ENCODE data around the gene CD27. TPM values are rescaled to one million over a fixed set of nuclear protein-coding genes. Genes with fewer than 3 reads are reported as not detected.
A peak's percentile ranks its signal among the peaks of the same experiment; 100 is the strongest.

The CD27 gene
- total RNA-seq, 1 donor from 2014 or later: 0.94 TPM

DNA sequence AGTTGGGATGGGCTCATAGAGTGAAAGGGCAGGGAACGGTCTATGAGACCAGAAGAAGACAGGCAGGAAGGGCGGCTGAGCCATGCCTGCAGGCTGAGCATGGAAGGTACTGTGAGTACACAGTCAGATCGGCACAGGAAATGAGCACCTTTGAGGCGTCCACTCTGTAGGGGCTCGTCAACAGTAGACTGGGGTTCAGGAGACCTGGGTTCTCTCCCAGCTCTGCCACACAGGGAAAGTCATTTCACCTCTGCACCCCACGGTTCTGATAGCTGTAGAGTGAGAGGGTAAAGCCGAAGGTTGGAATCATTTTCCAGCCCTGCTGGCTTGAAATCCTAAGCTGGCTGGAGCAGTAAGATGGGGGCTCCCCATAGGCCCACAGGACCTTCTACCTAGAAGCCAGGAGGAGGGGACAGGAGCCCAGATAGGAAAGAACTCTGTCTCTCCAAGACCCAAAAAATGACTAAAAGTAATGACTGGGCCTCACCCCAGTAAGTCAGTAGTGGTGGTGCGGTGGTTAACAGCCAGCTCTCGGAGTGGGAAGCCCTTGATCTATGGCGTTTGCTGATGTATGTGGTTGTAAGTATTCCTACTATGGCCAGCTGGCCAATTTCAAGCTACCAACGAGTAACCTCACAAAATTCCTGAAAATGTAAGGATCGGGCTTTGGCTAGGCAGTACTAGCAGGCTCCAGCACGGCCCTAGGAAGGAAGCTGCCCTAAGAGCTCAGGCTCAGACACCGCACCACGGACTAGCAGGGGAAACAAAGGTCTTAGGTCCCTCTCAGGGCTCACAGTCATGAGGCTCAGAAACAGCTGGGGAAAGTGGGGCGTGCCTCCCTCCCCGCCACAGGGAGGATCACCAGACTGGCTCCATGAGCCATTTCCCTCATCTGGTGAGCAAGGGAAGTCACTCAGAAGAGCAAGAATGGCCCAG, 10.3 kb upstream of the CD27 start:
- no peak for DNase-seq

DNA sequence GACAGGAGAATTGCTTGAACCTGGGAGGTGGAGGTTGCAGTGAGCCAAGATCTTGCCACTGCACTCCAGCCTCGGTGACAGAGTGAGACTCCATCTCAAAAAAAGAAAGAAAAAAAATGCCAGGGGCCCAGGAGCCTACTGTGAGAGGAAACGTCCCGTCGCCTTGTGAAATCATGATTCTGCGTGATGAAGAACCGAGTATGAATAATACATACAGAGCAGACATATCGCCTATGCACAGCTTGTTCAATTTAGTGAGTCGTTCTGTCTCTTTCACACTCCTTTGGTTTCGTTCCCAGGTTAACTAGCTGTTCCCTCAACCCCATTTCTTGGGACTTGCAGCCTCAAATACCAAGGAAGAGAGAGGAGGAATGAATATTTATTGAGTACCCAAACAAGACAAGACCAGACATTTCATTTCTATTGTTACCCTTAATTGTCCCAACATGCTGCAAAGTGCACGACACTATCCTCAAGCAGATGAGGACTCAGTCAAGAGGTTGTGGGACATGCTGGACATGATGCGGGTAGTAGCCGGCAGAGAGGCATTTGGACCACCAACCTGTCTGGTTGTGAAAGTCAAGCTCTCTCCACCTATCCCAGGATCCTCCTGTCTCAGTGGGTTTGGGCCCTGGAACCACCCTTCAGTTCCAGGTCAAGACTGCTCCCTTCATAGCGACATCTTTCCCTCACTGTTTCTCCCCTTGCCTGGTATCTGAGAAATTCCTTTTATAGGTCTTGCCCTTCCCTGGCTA, 8.6 kb upstream of the CD27 start:
- no peak for DNase-seq

DNA sequence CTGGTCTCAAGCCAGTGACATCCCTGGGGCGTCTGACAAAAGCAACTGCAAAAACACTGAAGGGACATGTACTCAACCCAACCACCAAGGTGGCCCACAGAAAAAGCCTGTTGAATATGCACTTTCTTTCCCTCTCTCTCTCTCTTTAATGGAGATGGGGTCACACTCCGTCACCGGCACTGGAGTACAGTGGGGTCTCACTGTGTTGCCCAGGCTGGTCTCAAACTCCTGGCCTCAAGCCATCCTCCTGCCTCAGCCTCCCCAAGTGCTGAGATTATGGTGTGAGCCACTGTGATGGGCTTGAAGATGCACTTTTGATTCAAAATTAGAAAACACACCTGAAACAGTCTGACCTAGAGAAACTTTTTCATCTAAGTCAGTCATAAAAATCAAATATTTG, 7.2 kb upstream of the CD27 start:
- DNase-seq: no peak

DNA sequence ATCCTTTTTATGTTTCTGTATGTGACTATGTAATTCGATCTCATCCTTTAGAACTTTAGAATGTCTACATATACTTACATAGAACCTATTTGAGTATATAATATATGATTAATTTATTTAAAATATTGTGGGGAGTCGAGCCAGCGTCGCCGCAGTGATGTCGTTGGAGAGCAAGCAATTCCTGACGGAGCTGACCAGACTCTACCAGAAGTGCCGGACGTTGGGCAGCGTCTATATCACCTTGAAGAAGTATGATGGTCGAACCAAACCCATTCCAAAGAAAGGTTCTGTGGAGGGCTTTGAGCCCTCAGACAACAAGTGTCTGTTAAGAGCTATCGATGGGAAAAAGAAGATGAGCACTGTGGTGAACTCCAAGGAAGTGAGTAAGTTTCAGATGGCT, 6.4 kb upstream of the CD27 start:
- no peak for DNase-seq

DNA sequence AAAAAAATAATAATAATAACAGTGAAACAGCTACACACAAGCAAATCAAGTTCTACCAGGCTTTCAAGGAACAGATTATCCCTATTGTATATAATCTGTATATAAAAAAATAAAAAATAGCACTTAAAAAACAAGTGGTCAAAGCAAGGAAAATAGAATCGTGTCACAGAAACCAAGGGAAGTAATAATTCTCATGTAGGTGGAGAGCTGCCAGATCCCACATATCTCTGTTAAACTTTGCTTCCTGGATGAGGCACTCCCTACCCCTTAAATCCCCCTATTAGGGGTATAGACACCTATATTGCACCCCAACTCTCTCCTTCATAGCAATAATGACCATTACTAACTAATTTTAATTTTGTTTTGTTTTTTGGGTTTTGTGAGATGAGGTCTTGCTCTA, 4.4 kb upstream of the CD27 start:
- no peak for DNase-seq

DNA sequence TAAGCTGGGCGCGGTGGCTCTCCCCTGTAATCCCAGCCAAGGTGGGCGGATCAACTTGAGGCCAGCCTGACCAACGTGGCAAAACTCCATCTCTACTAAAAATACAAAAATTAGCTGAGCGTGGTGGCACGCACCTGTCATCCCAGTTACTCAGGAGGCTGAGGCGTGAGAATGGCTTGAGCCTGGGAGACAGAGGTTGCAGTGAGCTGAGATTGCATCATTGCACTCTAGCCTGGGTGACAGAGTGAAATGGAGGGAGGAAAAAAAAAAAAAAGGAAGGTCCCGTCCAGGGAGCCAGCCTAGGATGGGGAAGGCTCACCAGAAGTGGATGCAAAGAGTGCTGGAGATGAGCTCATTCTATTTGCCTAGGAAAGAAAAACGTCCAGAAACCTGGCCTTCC, 1.9 kb upstream of the CD27 start:
- no peak for DNase-seq

DNA sequence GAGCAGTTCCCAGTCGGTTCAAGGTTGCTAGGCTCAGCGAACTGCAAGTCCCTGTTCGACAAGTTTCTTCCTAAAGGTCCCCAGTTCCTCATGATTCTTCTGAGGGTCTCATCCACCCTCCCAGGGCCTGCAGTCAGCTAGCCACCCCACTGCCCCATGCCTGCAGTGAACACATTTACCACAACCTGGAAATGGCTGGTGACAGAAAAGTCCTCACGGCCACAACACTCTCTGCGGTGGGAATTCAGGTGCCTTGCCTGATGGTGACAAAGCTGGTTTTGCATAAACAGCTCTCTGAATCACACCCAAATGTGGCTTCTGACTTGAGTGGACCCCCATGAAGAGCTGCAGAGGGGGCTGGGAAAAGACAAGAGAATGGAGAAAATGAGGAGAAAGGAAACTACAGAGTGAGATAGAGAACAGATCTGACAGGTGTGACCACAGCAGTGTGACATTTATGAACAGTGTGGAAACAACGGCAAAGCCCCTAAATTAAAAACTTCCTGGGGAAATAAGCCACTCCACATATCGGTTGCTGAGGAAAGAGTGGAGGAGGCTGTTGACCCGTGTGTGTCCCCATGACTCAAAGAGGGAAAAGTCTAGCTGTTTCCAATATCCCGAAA, 1.3 kb upstream of the CD27 start:
- DNase-seq: no peak

DNA sequence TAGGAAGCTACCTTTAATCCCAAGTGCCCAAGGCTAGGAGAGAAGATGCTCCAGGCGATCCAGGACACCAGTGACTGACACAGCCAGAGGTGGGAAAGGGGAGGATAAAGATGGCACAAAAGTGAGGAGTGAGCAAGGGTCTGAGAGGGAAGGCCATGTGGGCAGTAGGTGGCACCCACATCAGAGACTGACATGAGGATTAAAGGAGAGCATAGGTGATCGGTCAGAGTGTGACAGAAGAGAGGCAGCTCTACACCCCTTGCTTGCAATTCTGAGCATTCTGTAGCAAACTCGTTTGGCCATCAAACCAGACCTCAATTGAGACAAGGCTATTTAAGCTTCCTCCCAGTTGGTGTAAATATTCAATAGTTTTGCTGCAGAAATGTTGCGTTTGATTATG, 724 bp upstream of the CD27 start:
- no peak for DNase-seq

DNA sequence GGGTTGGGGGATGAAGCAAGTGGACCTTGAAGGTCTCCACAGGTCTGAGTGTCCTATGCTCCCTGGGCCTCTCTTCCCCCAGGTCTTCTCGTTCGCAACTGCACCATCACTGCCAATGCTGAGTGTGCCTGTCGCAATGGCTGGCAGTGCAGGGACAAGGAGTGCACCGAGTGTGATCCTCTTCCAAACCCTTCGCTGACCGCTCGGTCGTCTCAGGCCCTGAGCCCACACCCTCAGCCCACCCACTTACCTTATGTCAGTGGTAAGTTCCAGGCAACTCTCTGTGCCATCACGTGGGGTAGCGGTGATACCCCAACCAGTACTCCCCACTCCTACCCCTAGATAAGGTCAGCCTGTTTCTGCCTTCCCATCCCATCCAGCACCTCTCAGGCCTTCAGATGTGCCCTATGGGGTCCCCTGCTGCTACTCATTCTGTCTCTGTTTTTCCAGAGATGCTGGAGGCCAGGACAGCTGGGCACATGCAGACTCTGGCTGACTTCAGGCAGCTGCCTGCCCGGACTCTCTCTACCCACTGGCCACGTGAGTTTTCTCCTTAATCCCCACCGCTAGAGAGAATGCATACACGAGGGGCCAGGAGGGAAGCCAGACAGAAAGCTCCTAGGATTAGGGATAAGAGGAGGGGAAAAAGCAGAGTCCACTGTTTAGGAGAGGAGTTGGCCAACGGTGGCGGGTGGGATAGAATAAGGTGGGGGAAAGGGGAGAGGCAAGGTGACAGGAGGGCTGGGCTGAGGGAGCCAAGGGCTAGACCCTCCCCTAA, 5.5 kb downstream of the CD27 start:
- no peak for DNase-seq

DNA sequence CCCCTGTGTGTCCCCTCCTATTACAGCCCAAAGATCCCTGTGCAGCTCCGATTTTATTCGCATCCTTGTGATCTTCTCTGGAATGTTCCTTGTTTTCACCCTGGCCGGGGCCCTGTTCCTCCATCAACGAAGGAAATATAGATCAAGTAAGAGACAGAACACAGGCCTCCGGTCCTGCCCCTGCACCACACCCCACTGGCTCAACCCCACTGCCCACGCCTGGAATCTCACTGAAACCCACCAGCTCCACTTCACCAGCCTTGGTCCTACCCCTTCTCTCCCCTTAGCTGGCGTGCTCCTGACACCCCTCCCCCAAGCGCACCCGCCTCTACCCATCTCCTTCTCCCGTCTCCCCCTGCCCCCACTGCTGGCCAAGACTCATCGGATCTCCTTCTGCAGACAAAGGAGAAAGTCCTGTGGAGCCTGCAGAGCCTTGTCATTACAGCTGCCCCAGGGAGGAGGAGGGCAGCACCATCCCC, 6.2 kb downstream of the CD27 start:
- DNase-seq: no peak

DNA sequence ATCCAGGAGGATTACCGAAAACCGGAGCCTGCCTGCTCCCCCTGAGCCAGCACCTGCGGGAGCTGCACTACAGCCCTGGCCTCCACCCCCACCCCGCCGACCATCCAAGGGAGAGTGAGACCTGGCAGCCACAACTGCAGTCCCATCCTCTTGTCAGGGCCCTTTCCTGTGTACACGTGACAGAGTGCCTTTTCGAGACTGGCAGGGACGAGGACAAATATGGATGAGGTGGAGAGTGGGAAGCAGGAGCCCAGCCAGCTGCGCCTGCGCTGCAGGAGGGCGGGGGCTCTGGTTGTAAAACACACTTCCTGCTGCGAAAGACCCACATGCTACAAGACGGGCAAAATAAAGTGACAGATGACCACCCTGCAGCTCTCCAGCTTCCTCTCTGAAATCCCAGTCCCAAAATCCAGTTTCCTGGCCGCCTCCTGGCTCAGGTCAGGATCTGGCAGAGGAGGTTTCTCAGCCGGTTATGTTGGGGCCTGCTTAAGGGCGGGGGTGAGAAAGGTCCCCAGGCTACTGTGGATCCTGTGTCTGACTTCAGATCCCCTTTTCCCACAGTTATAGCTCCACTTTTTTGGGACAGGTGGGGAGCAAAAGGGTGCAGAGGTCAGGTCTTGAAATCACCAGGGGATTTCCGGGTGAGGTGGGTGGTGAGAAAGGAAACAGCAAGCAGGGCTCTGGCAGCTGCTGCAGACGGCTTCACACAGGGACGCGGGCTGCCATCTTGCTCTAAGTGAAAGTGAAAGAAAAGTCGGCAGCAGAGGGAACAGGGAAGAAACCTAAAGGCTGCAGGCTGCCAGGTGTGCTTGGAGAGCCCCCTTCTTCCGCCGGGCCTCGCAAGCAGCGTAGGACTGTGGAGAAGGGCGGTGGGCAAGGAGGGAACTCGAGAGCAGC, 6.8 kb downstream of the CD27 start, which contains the start of gene TAPBPL:
Gene TAPBPL (plus strand): TSS at position 695 of the 897 bp plus-strand sequence. CDS start 207 bp downstream, outside the sequence.
- DNase-seq: peak; percentile 93

DNA sequence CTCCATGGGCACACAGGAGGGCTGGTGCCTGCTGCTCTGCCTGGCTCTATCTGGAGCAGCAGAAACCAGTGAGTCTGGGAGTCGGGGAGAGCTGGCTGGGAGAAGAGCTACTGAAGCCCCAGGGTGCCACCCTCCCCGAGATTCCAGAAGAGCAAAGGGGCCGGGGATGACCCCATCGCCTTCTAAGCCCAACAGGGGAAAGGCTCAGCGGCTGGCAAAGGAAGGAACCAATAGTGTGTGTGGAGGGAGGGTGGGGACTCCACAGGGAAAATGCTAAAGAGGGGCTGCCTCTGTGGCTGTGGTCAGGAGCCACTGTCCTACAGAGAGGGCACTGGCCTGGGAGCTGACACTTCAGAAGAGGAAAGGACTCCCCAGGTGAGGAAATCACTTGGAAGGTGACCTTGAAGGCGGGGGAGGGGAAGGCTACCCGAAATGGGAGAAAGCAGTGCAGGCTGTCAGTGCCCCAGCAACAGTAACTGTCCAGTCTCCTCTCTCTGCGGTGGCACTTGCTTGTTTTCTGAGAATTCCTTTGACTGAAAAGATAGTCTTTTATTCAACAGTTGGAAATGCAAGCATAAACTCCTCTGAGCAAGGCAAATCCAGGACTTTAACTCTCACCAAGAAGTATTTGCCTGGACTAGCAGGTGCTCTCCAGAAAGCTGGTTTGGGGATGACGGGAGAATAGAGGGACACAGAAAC, 7.6 kb downstream of the CD27 start:
- no peak for DNase-seq

DNA sequence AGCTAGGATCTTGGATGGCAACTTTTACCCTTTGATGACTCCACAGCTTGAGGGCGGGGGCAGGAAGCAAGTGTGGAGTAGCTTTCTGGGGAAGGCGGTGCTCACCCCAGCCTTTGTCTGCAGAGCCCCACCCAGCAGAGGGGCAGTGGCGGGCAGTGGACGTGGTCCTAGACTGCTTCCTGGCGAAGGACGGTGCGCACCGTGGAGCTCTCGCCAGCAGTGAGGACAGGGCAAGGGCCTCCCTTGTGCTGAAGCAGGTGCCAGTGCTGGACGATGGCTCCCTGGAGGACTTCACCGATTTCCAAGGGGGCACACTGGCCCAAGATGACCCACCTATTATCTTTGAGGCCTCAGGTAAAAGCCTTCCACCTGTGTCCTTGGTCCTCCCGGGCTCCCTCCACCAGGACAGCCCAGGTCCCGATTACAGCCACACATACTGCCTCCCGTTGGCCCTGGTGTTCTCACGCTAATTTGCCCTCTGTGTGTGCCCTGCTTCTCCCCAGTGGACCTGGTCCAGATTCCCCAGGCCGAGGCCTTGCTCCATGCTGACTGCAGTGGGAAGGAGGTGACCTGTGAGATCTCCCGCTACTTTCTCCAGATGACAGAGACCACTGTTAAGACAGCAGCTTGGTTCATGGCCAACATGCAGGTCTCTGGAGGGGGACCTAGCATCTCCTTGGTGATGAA, 8.3 kb downstream of the CD27 start:
- DNase-seq: no peak

DNA sequence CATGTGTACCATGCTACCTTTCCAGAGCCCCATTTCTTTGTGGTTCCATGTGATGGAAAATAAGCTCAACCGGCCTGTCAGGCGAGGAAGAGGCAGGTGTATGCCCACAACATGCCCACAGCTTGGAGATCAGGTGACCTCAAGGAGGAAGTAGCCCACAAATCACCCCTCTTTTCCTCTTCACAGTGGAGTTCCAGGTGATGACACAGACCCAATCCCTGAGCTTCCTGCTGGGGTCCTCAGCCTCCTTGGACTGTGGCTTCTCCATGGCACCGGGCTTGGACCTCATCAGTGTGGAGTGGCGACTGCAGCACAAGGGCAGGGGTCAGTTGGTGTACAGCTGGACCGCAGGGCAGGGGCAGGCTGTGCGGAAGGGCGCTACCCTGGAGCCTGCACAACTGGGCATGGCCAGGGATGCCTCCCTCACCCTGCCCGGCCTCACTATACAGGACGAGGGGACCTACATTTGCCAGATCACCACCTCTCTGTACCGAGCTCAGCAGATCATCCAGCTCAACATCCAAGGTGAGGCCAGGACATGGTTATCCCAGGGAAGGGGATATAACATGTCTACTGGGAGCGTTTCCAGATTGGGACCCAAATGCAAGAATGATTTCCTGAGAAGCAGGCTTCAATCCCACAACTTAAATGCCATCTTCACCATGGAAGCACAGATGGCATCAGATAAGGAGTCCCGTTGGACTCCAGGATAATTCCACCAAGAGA, 12.6 kb downstream of the CD27 start:
- no peak for DNase-seq

DNA sequence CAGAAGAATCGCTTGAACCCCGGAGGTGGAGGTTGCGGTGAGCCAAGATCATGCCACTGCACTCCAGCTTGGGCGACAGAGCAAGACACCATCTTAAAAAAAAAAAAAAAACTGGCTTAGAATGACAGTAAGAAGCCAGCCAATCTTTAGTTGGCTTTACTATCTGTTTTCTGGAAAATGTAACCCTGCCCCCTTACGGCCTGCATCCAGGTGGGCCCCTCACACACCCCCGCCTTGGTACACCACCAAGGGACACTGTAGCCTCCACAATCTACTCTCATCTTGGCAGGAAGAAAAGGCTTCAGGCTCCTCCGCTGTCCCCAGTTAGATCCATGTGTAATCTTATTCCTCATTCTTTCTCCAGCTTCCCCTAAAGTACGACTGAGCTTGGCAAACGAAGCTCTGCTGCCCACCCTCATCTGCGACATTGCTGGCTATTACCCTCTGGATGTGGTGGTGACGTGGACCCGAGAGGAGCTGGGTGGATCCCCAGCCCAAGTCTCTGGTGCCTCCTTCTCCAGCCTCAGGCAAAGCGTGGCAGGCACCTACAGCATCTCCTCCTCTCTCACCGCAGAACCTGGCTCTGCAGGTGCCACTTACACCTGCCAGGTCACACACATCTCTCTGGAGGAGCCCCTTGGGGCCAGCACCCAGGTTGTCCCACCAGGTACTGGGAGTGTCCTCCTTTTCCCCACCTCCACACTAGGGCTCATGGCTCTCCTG, 13.7 kb downstream of the CD27 start:
- no peak for DNase-seq

DNA sequence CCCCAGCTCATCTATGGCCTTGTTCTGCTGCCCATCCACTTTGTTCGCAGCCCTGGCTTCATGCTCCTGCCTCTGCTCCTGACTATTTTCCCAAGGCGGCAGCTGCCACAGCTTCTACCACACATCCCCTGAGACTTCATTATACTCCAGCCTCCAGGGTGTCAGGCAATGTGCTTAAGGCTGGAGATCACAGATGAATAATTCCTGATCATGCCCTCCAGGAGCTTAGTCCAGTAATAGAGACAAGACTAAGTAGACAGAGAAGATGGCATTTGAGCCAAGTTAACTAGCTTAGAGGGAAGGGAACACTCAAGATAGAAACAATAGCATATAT, 14.2 kb downstream of the CD27 start:
- DNase-seq: no peak

DNA sequence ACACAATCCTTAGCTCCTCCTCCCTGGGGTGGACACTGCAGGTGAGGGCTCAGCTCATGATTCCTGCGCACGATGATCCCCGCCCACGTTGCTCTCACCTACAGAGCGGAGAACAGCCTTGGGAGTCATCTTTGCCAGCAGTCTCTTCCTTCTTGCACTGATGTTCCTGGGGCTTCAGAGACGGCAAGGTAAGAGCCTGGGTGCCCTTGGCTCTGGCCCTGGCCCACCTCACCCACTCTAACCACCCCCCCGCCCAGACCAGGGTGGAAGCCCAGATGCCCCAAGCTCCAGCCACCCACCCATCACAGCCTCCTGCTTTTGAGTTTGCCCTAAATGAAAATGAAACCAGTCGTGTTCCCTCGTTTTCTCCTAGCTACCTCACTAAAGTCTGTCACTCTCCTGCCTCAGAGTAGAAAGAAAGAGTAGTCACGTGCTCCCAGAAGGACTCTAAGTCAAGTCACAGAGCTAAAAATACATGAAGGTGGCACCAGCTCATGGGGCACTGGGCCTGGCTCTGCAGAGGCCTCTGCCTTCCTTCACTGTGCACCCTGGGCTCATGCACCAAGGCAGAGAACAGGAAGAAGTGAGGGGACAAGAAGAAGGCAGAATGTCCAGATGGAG, 16.1 kb downstream of the CD27 start:
- no peak for DNase-seq

Measured in occipital lobe (tissue), 2 donors.